Measurements from ENCODE around the gene HTRA2.

The HTRA2 gene

GRCh38 chr2:74552914-74553811, 23.4 kb downstream of the HTRA2 start:
- Histone ChIP-seq H3K27me3 (ENCODE audit: insufficient read depth, low read length, poor library complexity) (no peaks in the 10 kb centered on the region), H2AFZ (ENCODE audit: low read depth, low read length) (peak overlapping the region; percentile 87), H3K4me2 (ENCODE audit: insufficient read depth, low read length) (peak overlapping the region; percentile 98), H3K27ac (ENCODE audit: low read length) (no peak overlapping the region), H3K4me1 (ENCODE audit: insufficient read depth, low read length) (peaks cover 22% of the 10 kb centered on the region), H3K4me3 (ENCODE audit: low read depth in 1 of 2, low read length in 2 of 2) (peak overlapping the region in 1 of 2 experiments; percentile 83; a peak in 2 of 4 replicates), H3K36me3 (ENCODE audit: insufficient read depth, low read length) (peaks cover 11% of the 10 kb centered on the region), H3K79me2 (ENCODE audit: insufficient read depth, low read length) (peaks cover 13% of the 10 kb centered on the region), H4K20me1 (ENCODE audit: insufficient read depth, low read length) (peaks cover 14% of the 10 kb centered on the region; the same call in 1 of the 2 replicates), H3K9me3 (ENCODE audit: insufficient read depth, low read length, severe bottlenecking) (no peaks in the 10 kb centered on the region), H3K9ac (ENCODE audit: low read depth, low read length) (peak overlapping the region; percentile 77; the same call in 1 of the 2 replicates)
- TF ChIP-seq CTCF (IDR thresholded peaks at IDR 0.05; ENCODE audit: borderline replicate concordance, extremely low read depth, low read length, poor library complexity, severe bottlenecking) (no peak), EZH2 (IDR thresholded peaks at IDR 0.05; ENCODE audit: borderline replicate concordance, low read depth, low read length, severe bottlenecking) (no peak)
- DNase-seq (no peak), ATAC-seq (ENCODE audit: insufficient read depth, low read depth) (no peak)

- peak; percentile 84 for ATAC-seq (ENCODE audit: insufficient read depth, low read depth)
- DNase-seq: peak; percentile 86
- peak within 1 kb of the TSS; percentile 98 for H3K4me2 ChIP-seq (ENCODE audit: insufficient read depth, low read length)
- peaks cover 14% of the 10 kb centered on the region; the same call in 1 of the 2 replicates for H4K20me1 ChIP-seq (ENCODE audit: insufficient read depth, low read length)
- peaks cover 11% of the 10 kb centered on the region for H3K36me3 ChIP-seq (ENCODE audit: insufficient read depth, low read length)
- H3K9ac ChIP-seq (ENCODE audit: low read depth, low read length): peak within 1 kb of the TSS; percentile 77
- peaks cover 22% of the 10 kb centered on the region for H3K4me1 ChIP-seq (ENCODE audit: insufficient read depth, low read length)
- peak within 1 kb of the TSS; percentile 55 to 83 for H3K4me3 ChIP-seq (ENCODE audit: low read depth in 1 of 2, low read length in 2 of 2)
- peak within 1 kb of the TSS; percentile 87 for H2AFZ ChIP-seq (ENCODE audit: low read depth, low read length)
- peak within 1 kb of the TSS; percentile 76 for H3K27ac ChIP-seq (ENCODE audit: low read length)
- H3K9me3 ChIP-seq (ENCODE audit: insufficient read depth, low read length, severe bottlenecking): no peaks in the 10 kb centered on the region
- no peaks in the 10 kb centered on the region for H3K27me3 ChIP-seq (ENCODE audit: insufficient read depth, low read length, poor library complexity)
- TF ChIP-seq EZH2 (IDR thresholded peaks at IDR 0.05; ENCODE audit: borderline replicate concordance, low read depth, low read length, severe bottlenecking) (no peak), CTCF (IDR thresholded peaks at IDR 0.05; ENCODE audit: borderline replicate concordance, extremely low read depth, low read length, poor library complexity, severe bottlenecking) (no peak)
- peaks cover 13% of the 10 kb centered on the region for H3K79me2 ChIP-seq (ENCODE audit: insufficient read depth, low read length)
Observed at GRCh38 chr2:74553892-74554819, 24.4 kb downstream of the HTRA2 start, which contains the start of the genes DOK1 and LOXL3. Gene DOK1 (plus strand): TSS chr2:74554720. CDS start chr2:74554755, 35 bp downstream. Gene LOXL3 (minus strand): TSS chr2:74553942. CDS start chr2:74552634, 1,308 bp downstream.

- Histone ChIP-seq H3K79me2 (ENCODE audit: insufficient read depth, low read length) (peaks cover 13% of the 10 kb centered on the region), H3K4me1 (ENCODE audit: insufficient read depth, low read length) (peaks cover 22% of the 10 kb centered on the region), H3K27ac (ENCODE audit: low read length) (peak overlapping the region; percentile 76), H4K20me1 (ENCODE audit: insufficient read depth, low read length) (peaks cover 14% of the 10 kb centered on the region; the same call in 1 of the 2 replicates), H3K9me3 (ENCODE audit: insufficient read depth, low read length, severe bottlenecking) (no peaks in the 10 kb centered on the region), H3K27me3 (ENCODE audit: insufficient read depth, low read length, poor library complexity) (no peaks in the 10 kb centered on the region), H2AFZ (ENCODE audit: low read depth, low read length) (peak overlapping the region; percentile 87), H3K36me3 (ENCODE audit: insufficient read depth, low read length) (peaks cover 11% of the 10 kb centered on the region), H3K9ac (ENCODE audit: low read depth, low read length) (peak overlapping the region; percentile 77), H3K4me3 (ENCODE audit: low read depth in 1 of 2, low read length in 2 of 2) (peak overlapping the region; percentile 55 to 83), H3K4me2 (ENCODE audit: insufficient read depth, low read length) (peak overlapping the region; percentile 98)
- DNase-seq: peak; percentile 58
- ATAC-seq (ENCODE audit: insufficient read depth, low read depth): peak; percentile 67
- no peak for TF ChIP-seq CTCF (IDR thresholded peaks at IDR 0.05; ENCODE audit: borderline replicate concordance, extremely low read depth, low read length, poor library complexity, severe bottlenecking)
Observed at GRCh38 chr2:74554820-74555531, 25.2 kb downstream of the HTRA2 start.

Data from DND-41 (cell line).